HepG2 (cell line): ENCODE data around the gene CORO7.

Experiments
- BRCA1 ChIP-seq: sonication (generic); formaldehyde crosslinking; IDR thresholded peaks from 2 replicates; pipeline ENCODE4 v1.4.0; 2020; ENCODE audit warnings: missing genetic modification reagents
- HMGA1 ChIP-seq: sonication (generic); formaldehyde crosslinking; conservative IDR thresholded peaks from 2 replicates; pipeline ENCODE4 v1.4.0; 2020; ENCODE audit warnings: missing genetic modification reagents
- ZBTB7A ChIP-seq: sonication (generic); formaldehyde crosslinking; IDR thresholded peaks from 2 replicates; pipeline ENCODE4 v1.8.0; 2022; ENCODE audit warnings: mild to moderate bottlenecking, missing genetic modification reagents
- ZNF75D ChIP-seq: sonication (generic); formaldehyde crosslinking; IDR thresholded peaks from 2 replicates; pipeline ENCODE4 v1.8.1; 2023; ENCODE audit warnings: missing genetic modification reagents, mild to moderate bottlenecking, borderline replicate concordance

DNA sequence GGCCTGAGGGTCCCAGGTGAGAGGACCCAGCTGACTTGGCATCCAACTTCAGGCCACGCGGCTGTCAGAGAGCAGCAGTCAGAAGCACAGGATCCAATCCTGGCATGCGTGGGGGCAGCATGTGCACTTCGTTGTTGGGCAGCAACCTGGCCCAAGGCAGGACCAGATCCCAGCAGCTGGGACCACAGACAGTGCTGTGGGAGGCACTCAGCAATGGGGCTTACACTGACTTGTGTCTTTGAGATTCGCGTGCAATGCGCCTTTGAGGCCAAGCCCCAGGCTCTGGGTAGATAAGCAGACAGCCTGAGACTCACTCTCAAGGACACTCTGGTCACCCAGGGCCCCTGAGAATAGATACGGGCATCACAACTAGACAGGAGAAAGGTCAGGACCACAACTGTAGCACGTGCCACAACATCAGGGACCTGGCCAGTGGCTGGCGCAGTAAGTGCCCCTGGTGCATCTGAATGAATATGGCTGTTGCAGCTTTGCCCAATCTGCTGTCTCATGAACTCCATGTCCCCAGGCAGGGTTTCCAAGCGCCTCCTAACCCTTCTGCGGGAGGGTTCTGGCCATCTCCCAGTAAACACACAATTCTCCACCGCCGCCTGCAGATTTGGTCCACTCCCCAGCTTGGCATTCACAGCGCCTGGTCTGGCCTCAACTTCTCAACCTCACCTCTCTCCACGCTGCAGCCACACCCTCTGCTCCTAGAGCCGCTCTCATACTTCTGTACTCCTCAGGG, 68.5 kb downstream of the CORO7 start:
- TF ChIP-seq HMGA1 (CRISPR knock-in tag) = no peak
- no peak for TF ChIP-seq ZNF75D
- TF ChIP-seq BRCA1 (CRISPR knock-in tag) = no peak
- no peak for TF ChIP-seq ZBTB7A (CRISPR knock-in tag)
